ENCODE measurements around the gene EPC1. TPM values are rescaled to one million over a fixed set of nuclear protein-coding genes. Genes with fewer than 3 reads are reported as not detected.

Gene EPC1
- total RNA-seq, 4 donors from 2014 or later = 40.3 to 148 (median 62.2) TPM

DNA sequence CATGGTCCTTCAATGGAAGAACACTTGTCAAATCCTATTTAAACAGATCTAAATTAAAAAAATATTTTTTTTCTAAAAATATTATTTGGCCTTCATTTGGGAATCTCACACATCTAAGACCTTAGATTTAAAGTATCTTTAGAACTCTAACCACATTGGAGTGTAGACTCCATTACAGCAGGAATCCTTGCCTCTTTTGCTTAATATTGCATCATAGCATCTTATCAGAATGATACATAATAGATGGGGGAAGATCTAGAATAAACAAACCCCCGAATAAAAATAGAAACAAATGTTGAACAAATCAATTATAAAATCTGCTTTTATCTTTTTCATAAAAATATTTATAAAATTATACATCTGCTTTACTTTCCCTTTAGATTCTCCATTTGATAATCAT, 27.6 kb upstream of the EPC1 start:
- Histone ChIP-seq H3K4me1 (peaks cover 11 to 47% (median 30%) of the 10 kb centered on the region in 4 donors), H3K27ac (peak overlapping the region in 1 of 4 donors; percentile 2), H3K4me3 (no peak overlapping the region), H3K27me3 (no peaks in the 10 kb centered on the region), H3K36me3 (no peaks in the 10 kb centered on the region), H3K9me3 (no peaks in the 10 kb centered on the region)
- DNase-seq = no peak
- intact Hi-C loops (cut with DNase I; ENCODE audit: low total_unique reads) (no loop called here), in situ Hi-C loops (cut with MboI; ENCODE audit: low pct_ligation_motif_present in 1 of 4, low pct_unique_long_range_greater_than_20kb in 1 of 4, low sequenced_read_pairs in 3 of 4) (loop anchor here in 2 of 4 donors (5.0 to 25.0 kb wide), 2 partner anchors 73 to 112 kb away; partner anchors contain the start of gene CCDC7 (in 1 of the 2))
- WGBS, 2 donors (ENCODE audit: low coverage in 1 of 2) = 46 to 67% methylated on average over 1 of the region's 1 CpG
- TF ChIP-seq POLR2A (IDR thresholded peaks at IDR 0.05) (no peak), POLR2AphosphoS5 (IDR thresholded peaks at IDR 0.05) (no peak), EP300 (IDR thresholded peaks at IDR 0.05; ENCODE audit: low read depth) (no peak)
- TF ChIP-seq, protein P1, sequence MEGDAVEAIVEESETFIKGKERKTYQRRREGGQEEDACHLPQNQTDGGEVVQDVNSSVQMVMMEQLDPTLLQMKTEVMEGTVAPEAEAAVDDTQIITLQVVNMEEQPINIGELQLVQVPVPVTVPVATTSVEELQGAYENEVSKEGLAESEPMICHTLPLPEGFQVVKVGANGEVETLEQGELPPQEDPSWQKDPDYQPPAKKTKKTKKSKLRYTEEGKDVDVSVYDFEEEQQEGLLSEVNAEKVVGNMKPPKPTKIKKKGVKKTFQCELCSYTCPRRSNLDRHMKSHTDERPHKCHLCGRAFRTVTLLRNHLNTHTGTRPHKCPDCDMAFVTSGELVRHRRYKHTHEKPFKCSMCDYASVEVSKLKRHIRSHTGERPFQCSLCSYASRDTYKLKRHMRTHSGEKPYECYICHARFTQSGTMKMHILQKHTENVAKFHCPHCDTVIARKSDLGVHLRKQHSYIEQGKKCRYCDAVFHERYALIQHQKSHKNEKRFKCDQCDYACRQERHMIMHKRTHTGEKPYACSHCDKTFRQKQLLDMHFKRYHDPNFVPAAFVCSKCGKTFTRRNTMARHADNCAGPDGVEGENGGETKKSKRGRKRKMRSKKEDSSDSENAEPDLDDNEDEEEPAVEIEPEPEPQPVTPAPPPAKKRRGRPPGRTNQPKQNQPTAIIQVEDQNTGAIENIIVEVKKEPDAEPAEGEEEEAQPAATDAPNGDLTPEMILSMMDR (IDR thresholded peaks at IDR 0.05) = no peak

DNA sequence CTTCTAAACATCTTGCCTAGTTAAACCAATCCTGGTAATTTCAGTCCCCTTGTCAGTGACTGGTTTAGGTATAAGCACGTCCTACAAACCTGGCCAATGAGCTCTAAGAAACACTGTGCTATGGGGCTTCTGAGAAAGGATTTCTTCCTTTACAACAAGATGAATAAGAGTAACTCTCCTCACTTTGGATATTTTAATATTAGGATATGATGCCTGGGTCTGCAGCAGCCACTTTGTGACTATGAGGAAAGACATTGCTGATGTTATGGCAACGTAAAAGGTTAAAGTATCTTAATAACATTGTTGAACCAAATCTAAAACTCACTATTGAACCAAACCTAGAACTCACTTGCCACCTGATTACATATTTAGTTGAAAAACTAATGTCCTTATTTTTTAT, 26.5 kb upstream of the EPC1 start:
- Histone ChIP-seq H3K27me3 (no peaks in the 10 kb centered on the region), H3K36me3 (no peaks in the 10 kb centered on the region), H3K4me1 (peaks cover 11 to 48% (median 27%) of the 10 kb centered on the region in 4 donors), H3K9me3 (no peaks in the 10 kb centered on the region), H3K27ac (no peak overlapping the region), H3K4me3 (no peak overlapping the region)
- no peak for DNase-seq
- WGBS, 2 donors (ENCODE audit: low coverage in 1 of 2) = 92 to 100% methylated on average over 1 to 2 of the region's 2 CpGs
- intact Hi-C loops (cut with DNase I; ENCODE audit: low total_unique reads) (no loop called here), in situ Hi-C loops (cut with MboI; ENCODE audit: low pct_ligation_motif_present in 1 of 4, low pct_unique_long_range_greater_than_20kb in 1 of 4, low sequenced_read_pairs in 3 of 4) (loop anchor here in 1 of 4 donors (25.0 kb wide), 1 partner anchor 111 kb away; no protein-coding TSS in a partner anchor)
- TF ChIP-seq POLR2A (IDR thresholded peaks at IDR 0.05) = no peak
- TF ChIP-seq, protein P1 (IDR thresholded peaks at IDR 0.05) = no peak
- no peak for TF ChIP-seq POLR2AphosphoS5 (IDR thresholded peaks at IDR 0.05)
- no peak for TF ChIP-seq EP300 (IDR thresholded peaks at IDR 0.05; ENCODE audit: low read depth)

- TF ChIP-seq POLR2A (IDR thresholded peaks at IDR 0.05) (no peak), EP300 (IDR thresholded peaks at IDR 0.05; ENCODE audit: low read depth) (no peak), POLR2AphosphoS5 (IDR thresholded peaks at IDR 0.05) (no peak)
- TF ChIP-seq, protein P1 (IDR thresholded peaks at IDR 0.05) = no peak
- Histone ChIP-seq H3K9me3 (no peaks in the 10 kb centered on the region), H3K27ac (peak overlapping the region in 1 of 4 donors; percentile 12), H3K27me3 (no peaks in the 10 kb centered on the region), H3K4me1 (peaks cover 11 to 51% (median 28%) of the 10 kb centered on the region in 4 donors), H3K4me3 (no peak overlapping the region), H3K36me3 (no peaks in the 10 kb centered on the region)
- intact Hi-C loops (cut with DNase I; ENCODE audit: low total_unique reads) (no loop called here), in situ Hi-C loops (cut with MboI; ENCODE audit: low pct_ligation_motif_present in 1 of 4, low pct_unique_long_range_greater_than_20kb in 1 of 4, low sequenced_read_pairs in 3 of 4) (loop anchor here in 1 of 4 donors (25.0 kb wide), 1 partner anchor 111 kb away; no protein-coding TSS in a partner anchor)
- no peak for DNase-seq
These were observed 26.1 kb upstream of the EPC1 start for GRCh38 chr10:32373031-32373430.

DNA sequence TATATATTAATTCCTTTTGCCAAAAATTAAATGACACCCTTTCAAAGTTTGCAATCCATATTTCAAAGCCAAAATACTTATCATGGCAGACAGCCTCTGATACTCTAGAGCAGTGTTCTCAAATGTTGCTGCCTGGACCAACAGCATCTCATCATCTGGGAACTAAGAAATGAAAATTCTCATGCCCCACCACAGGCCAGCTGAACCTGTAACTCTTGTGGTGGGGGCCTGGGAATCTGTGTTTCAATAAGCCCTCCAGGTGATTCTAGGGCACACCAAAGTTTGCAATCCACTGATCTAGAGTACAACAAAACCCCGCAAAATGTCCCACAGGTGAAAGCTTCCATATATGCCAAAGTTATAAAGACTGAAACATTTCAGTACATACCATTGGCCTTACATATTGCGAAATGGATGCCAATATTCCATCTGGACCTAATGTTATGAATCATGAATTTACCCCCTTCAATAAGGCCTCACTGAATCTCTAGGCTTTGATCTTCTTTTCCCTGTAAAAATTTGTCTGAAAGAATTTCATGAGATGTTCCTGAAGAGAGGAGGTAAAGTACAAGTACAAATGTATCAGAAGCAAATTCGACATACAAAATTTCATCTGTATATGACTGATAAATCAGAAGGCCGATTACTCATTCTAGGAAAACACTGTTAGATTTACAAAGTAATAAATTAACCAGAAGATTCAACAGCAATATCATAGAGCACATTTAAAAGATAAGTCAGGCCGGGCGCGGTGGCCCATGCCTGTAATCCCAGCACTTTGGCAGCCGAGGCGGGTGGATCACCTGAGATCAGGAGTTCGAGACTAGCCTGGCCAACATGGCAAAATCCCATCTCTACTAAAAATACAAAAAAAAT, 25.3 kb upstream of the EPC1 start:
- H3K27ac ChIP-seq = peak overlapping the region in 1 of 4 donors; percentile 12
- no peak overlapping the region for H3K4me3 ChIP-seq
- TF ChIP-seq EP300 (IDR thresholded peaks at IDR 0.05; ENCODE audit: low read depth) (no peak), POLR2AphosphoS5 (IDR thresholded peaks at IDR 0.05) (no peak), POLR2A (IDR thresholded peaks at IDR 0.05) (no peak)
- TF ChIP-seq, protein P1 (IDR thresholded peaks at IDR 0.05) = no peak
- intact Hi-C loops (cut with DNase I; ENCODE audit: low total_unique reads) = no loop called here
- H3K36me3 ChIP-seq = no peaks in the 10 kb centered on the region
- no peaks in the 10 kb centered on the region for H3K27me3 ChIP-seq
- H3K4me1 ChIP-seq = peaks cover 11 to 59% (median 31%) of the 10 kb centered on the region in 4 donors
- 73 to 75% methylated on average over 7 to 10 of the region's 10 CpGs for WGBS, 2 donors (ENCODE audit: low coverage in 1 of 2)
- no peak for DNase-seq
- in situ Hi-C loops (cut with MboI; ENCODE audit: low pct_ligation_motif_present in 1 of 4, low pct_unique_long_range_greater_than_20kb in 1 of 4, low sequenced_read_pairs in 3 of 4) = loop anchor here in 1 of 4 donors (25.0 kb wide), 1 partner anchor 110 kb away; no protein-coding TSS in a partner anchor
- no peaks in the 10 kb centered on the region for H3K9me3 ChIP-seq
